Left hindlimb (tissue), 1 donor: ENCODE data around the gene ASNS.
"Not testable (repeated sequence)": the region's sequence is repeated elsewhere in the genome, so short reads cannot be mapped to it uniquely, and the experiment has no call there.

Experiments
- DNase-seq: peaks from one replicate; pipeline ENCODE4 v3.0.0-alpha.2; 2018

The ASNS gene

DNA sequence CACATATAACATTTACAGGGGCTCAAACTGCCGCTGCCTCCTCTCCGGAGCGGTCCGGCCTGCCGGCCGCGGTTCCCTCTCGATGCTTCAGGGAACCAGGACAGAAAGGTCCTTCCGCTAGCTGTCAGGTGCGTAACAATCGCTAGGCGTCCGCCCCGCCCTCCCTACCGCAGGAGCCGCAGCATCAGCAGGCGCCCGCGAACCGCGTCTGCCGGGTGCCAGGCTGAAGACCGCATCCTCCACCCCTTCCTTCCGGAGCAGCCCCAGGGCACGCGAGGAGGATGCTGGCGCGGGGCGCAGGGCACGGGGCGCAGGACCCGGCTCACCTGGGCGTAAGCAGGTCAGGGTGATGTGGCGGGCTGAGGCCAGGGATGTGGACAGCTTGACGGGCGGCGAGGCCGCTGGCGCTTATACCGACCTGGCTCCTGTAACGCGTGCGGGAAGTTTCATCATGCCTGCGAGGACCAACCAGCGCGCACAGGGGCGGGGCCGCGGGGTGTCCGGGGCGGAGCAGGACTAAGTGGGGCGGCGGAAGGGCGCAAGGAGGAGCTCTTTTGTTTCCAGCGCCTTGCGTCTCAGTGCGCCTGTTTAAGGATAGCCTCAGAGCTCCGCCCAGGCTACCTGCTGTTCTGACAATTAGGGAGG lies at the start of gene ASNS:
Gene ASNS (minus strand): TSS at position 384 of the 645 bp plus-strand sequence. CDS start 3,252 bp downstream, outside the sequence.
- peak; percentile 91 for DNase-seq

DNA sequence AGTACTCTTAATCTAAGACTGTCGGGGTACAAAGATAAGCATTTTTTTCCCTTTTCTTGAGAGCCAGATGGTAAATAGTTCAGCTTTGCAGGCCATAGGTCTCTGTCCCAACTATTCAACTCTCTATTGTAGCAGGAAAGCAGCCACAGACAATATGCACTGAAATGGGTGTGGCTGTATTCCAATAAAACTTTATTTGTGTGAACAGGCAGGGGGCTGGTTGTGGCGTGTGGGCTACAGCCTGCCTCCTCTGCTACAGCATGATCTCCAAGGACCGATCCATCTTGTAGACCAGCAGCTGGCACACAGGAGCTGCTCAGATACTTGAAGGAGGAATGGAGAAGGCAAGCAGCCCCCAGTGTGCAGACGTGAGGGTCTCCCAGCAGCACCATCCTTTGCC lies 49.0 kb upstream of the ASNS start:
- DNase-seq: not testable (repeated sequence)

DNA sequence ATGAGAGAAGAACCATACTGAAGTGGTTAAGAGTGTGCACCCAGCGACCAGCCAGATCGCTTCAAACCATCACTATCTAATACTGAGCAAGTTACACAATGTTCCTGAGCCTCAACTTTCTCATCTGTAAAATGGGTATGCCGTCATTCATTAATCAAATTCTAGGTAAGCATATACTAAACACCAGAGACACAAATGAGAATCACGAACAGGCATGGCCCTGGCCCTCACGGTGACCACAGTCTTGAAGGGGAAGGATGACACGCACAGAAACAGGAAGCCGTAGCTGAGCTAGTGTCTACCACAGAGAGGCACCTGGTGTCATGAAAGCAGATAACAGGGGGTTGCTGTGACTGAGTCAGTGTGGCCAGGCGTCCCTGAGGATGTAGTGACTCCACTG lies 43.1 kb upstream of the ASNS start:
- not testable (repeated sequence) for DNase-seq

- DNase-seq: not testable (repeated sequence)
These were observed 40.1 kb upstream of the ASNS start for GRCh38 chr7:97912294-97912693.

DNA sequence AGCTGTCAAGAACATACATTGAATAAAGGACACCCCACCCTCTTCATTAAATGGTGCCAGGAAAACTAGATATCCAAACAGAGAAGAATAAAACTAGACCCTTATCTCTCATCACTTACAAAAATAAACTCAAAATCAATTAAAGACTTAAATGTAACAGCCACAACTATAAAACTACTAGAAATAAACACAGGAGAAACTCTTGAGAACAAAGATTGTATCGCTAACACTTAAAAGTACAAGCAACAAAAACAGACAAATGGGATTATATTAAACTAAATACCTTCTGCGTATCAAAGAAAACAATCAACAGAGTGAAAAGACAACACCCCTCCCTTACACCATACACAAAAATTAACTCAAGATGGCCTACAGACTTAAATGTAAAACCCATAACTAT lies 24.7 kb upstream of the ASNS start:
- not testable (repeated sequence) for DNase-seq

DNA sequence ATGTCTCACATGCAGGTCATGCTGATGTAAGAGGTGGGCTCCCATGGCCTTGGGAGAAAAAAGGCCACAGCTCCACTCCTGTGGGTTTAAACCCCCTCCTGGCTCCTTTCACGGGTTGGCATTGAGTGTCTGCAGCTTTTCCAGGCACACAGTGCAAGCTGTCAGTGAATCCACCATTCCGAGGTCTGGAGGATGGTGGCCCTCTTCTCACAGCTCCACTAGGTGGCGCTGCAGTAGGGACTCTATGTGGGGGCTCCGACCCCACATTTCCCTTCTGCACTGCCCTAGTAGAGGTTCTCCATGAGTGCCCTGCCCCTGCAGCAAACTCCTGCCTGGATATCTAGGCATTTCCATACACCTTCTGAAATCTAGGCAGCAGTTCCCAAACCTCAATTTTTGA lies 19.5 kb upstream of the ASNS start:
- not testable (repeated sequence) for DNase-seq

DNA sequence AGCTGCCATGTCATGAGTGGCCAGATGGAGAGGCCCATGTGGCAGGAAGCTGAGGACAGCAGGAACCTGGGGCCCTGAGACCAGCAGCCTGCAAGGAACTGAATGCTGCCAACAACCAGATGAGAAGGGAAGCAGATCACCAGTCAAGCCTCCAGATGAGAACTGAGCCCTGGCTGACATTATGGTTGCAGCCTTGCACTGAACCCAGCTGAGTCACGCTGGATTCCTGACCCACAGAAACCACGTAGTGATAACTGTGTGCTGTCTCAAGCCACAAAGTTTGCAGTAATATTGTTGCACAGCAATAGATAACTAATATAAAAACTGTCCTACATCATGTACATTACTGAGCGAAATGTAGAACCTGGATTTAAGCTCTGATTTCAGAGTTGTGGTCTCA lies 7.3 kb upstream of the ASNS start:
- not testable (repeated sequence) for DNase-seq

DNA sequence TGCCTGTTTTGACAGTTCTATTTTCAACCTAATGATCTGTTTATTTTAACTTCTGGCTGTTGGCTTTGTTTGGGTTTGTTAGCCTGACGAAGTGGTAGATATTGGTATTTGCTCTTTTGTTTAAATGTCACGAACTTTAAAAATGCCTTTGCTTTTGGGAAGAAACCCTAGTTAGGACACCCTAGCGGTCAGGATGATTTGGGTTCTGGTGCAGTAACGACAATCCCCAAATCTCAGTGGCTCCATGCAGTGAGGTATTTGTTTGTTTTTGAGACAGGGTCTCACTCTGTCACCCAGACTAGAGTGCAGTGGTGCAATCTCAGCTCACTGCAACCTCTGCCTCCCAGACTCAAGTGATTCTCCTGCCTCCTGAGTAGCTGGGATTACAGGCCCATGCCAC lies 2.7 kb upstream of the ASNS start:
- DNase-seq: not testable (repeated sequence)

GRCh38 chr7:97873606-97874005 lies 1.4 kb upstream of the ASNS start:
- no peak for DNase-seq

GRCh38 chr7:97871659-97872024 lies 566 bp downstream of the ASNS start:
- no peak for DNase-seq

- no peak for DNase-seq
These were observed 3.4 kb downstream of the ASNS start for GRCh38 chr7:97868788-97869187.

DNA sequence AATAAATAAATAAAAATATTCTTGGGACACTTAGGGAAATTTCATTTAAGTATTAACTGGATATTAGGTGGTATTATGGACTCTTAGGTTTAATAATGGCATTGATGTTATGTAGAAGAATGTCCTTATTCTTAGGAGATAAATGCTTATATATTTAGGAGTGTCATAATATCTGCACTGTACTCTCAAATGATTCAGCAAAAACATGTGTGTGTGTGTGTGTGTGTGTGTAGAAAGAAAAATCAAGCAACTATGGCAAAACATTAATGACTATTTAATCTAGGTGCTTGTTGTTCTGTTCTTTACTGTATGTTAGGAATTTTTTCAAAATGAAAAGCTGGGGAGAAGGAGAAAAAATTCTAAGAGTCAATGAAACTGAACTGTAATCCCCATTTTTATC lies 3.9 kb downstream of the ASNS start:
- DNase-seq: no peak

- DNase-seq: no peak
These were observed 7.1 kb downstream of the ASNS start for GRCh38 chr7:97865104-97865503.

GRCh38 chr7:97859606-97860204 lies 12.5 kb downstream of the ASNS start:
- DNase-seq: no peak

DNA sequence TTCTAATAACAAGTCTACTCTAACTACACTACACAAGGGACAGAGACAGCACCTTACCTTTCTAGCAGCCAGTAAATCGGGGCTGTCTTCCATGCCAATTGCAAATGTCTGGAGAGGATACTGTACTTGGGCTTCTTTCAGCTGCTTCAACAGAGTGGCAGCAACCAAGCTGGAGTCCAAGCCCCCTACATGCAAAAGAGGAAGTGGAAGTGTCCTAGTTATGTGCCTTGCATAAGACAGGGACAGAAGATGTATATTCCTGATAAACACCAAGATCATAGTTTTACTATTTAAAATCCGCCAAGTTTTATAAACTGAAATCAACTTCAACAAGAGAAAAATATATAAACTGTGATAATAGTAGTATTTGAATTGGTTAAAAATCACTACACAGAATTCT lies 14.0 kb downstream of the ASNS start:
- no peak for DNase-seq

- DNase-seq: no peak
These were observed 14.7 kb downstream of the ASNS start for GRCh38 chr7:97857544-97857943.

DNA sequence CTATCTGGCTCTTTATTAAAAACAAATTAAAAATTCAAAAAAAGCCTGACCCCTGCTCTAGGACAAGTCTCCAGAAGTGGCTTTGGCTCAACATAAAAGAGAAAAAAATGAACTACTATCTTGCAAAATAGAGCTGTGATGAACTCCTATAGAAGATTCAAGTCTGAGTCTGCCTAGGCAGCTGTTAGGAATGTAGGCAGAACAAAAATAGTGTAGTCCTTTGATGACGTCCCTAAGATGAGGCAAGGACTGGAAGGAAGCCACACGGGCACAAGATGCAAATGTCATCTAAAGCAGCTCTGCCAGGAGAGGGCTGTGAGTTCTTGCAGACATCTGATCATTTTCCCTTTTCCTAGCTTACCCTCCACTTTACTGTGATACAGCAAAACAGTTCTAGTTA lies 20.5 kb downstream of the ASNS start:
- no peak for DNase-seq

DNA sequence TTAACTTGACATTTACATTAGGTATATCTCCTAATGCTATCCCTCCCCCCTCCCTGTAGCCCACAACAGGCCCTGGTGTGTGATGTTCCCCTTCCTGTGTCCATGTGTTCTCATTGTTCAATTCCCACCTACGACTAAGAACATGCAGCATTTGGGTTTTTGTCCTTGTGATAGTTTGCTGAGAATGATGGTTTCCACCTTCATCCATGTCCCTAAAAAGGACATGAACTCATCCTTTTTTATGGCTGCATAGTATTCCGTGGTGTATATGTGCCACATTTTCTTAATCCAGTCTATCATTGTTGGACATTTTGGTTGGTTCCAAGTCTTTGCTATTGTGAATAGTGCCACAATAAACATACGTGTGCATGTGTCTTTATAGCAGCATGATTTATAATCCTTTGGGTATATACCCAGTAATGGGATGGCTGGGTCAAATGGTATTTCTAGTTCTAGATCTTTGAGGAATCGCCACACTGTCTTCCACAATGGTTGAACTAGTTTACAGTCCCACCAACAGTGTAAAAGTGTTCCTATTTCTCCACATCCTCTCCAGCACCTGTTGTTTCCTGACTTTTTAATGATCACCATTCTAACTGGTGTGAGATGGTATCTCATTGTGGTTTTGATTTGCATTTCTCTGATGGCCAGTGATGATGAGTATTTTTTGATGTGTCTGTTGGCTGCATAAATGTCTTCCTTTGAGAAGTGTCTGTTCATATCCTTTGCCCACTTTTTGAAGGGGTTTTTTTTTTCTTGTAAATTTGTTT lies 21.8 kb downstream of the ASNS start:
- DNase-seq: not testable (repeated sequence)

GRCh38 chr7:97847791-97848190 lies 24.4 kb downstream of the ASNS start:
- no peak for DNase-seq

- DNase-seq: no peak
These were observed 25.3 kb downstream of the ASNS start for GRCh38 chr7:97846945-97847344.

GRCh38 chr7:97845622-97846203 lies 26.5 kb downstream of the ASNS start:
- DNase-seq: no peak

DNA sequence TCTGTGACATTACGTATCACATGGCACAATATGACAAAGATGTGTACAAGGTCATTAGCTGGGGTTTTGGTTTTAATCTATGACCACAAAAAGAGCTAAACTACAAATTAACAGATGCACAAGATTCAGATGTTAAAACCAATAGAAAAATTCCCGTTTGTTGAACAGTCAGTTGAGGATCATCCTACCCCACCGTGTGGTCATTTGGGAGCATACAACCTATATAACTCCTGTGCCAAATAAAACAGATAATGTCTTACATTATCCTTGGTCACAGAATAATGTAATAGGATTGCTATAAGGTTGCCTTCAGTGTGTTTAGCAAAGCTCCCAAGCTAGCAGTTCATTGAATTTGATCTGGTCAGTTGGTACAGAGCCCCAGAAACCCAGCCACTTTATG lies 28.2 kb downstream of the ASNS start:
- no peak for DNase-seq

DNA sequence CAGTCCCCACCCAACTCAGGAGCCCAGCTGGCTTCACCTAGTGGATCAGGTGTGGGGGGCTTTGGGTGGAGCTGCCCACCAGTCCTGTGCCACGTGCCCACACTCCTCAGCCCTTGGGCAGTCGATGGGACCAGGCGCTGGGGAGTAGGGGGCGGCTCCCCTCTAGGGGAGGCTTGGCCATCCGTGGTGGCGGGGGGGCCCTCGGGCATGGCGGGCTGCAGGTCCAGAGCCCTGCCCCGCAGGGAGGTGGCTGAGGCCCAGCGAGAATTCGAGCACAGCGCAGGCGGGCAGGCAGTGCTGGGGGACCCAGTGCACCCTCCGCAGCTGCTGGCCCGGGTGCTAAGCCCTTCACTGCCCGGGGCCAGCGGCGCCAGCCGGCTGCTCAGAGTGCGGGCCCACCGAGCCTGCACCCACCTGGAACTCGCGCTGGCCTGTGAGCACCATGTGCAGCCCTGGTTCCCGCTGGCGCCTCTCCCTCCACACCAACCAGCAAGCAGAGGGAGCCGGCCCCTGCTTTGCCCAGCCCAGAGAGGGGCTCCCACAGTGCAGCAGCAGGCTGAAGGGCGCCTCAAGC lies 29.3 kb downstream of the ASNS start:
- DNase-seq: peak; percentile 23
